Measurements from ENCODE around the gene TMEM18. TPM values are rescaled to one million over a fixed set of nuclear protein-coding genes. Genes with fewer than 3 reads are reported as not detected.
"Not testable (repeated sequence)": the region's sequence is repeated elsewhere in the genome, so short reads cannot be mapped to it uniquely, and the experiment has no call there.

Gene TMEM18
- total and polyA plus RNA-seq, 2 of the 4 experiments (the other 2 are of a cell fraction), result 15.2 to 30.2 TPM

DNA sequence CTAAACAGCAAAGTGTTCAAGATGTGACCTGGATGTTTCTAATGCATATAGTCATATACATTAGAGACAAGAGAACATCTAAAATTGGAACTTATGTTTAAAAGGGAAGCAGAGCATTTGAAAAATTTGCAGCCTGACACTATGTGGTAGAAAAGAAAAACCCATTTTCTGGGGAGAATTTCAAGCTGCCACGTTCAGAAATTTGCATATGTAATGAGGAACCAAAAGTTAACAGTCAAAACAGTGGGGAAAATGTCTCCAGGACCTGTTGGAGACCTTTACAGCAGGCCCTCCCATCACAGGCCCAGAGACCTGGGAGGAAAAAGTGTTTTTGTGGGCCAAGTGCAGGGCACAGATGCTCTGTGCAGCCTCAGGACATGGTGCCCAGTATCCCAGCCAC is 8.2 kb upstream of the TMEM18 start:
- Histone ChIP-seq H3K4ac (ENCODE audit: low read depth, low read length) (no peak overlapping the region), H3K9me1 (ENCODE audit: insufficient read depth, low read length) (no peaks in the 10 kb centered on the region), H4K5ac (ENCODE audit: low read depth, low read length) (no peak overlapping the region), H3K36me3 (ENCODE audit: control insufficient read depth, insufficient read depth, low read length) (no peaks in the 10 kb centered on the region), H2BK120ac (ENCODE audit: low read depth, low read length) (no peak overlapping the region), H4K91ac (ENCODE audit: insufficient read depth, low read depth, low read length) (no peak overlapping the region), H3K4me3 (ENCODE audit: insufficient read depth, low read depth, low read length) (no peak overlapping the region), H2BK5ac (ENCODE audit: low read depth, low read length, poor library complexity, severe bottlenecking) (no peak overlapping the region), H3K79me1 (ENCODE audit: low read depth in 1 of 2, low read length in 2 of 2) (no peaks in the 10 kb centered on the region), H3K27me3 (ENCODE audit: control insufficient read depth, insufficient read depth, low read length) (no peaks in the 10 kb centered on the region), H3K14ac (replicated peaks; ENCODE audit: low read depth, low read length) (no peak overlapping the region), H2AFZ (replicated peaks; ENCODE audit: low read length, poor library complexity) (no peak overlapping the region), H2AK5ac (ENCODE audit: low read depth, low read length) (no peak overlapping the region), H3K4me2 (ENCODE audit: low read depth, low read length) (no peak overlapping the region), H2BK15ac (ENCODE audit: low read depth, low read length) (no peak overlapping the region), H2BK20ac (ENCODE audit: low read depth, low read length) (no peak overlapping the region), H4K8ac (ENCODE audit: low read depth in 2 of 2, low read length in 2 of 2) (no peak overlapping the region), H3K56ac (ENCODE audit: extremely low read depth, insufficient read depth, low read length) (no peak overlapping the region), H3K4me1 (ENCODE audit: control insufficient read depth, insufficient read depth, low read length) (no peaks in the 10 kb centered on the region), H2AK9ac (replicated peaks; ENCODE audit: low read depth, low read length, poor library complexity) (no peak overlapping the region), H3K27ac (ENCODE audit: insufficient read depth, low read length) (no peak overlapping the region), H3K9ac (ENCODE audit: low read depth, low read length) (no peak overlapping the region), H3K23ac (ENCODE audit: low read depth, low read length) (no peak overlapping the region), H4K20me1 (ENCODE audit: insufficient read depth, low read length) (no peaks in the 10 kb centered on the region), H3K9me3 (ENCODE audit: control insufficient read depth, insufficient read depth, low read length) (peaks cover 12% of the 10 kb centered on the region), H3K18ac (ENCODE audit: low read depth, low read length) (no peak overlapping the region)
- DNase-seq (no peak), ATAC-seq (ENCODE audit: low read depth) (no peak)
- ChIA-PET POLR2A (ENCODE audit: unreplicated experiment) (no interaction called here), CTCF (no interaction called here)
- no CpG with 5 or more reads among the region's 1 CpG for WGBS, 2 experiments (ENCODE audit: extremely low coverage in 2 of 2, insufficient read length in 1 of 2)
- TF ChIP-seq CTCF (conservative IDR thresholded peaks at IDR 0.05; ENCODE audit: low read depth, low read length) (no peak), FOS (IDR thresholded peaks at IDR 0.05; ENCODE audit: low read depth, low read length) (no peak), POLR2A (IDR thresholded peaks at IDR 0.05; ENCODE audit: low read depth, low read length) (no peak)
- dilution Hi-C loops (cut with HindIII; ENCODE audit: low sequenced_read_pairs, unreplicated experiment) (no loop called here), intact Hi-C loops (cut with micrococcal nuclease) (no loop called here), in situ Hi-C loops (cut with MboI; ENCODE audit: low sequenced_read_pairs) (no loop called here)
- no TSS peak for BruUV-seq (replicated peaks)

GRCh38 chr2:684913-685312 is 7.7 kb upstream of the TMEM18 start:
- H4K5ac ChIP-seq (ENCODE audit: low read depth, low read length); POLR2A ChIA-PET (ENCODE audit: unreplicated experiment); intact Hi-C loops (cut with micrococcal nuclease); ATAC-seq (ENCODE audit: low read depth); BruUV-seq (replicated peaks); H2BK15ac ChIP-seq (ENCODE audit: low read depth, low read length); in situ Hi-C loops (cut with MboI; ENCODE audit: low sequenced_read_pairs); H3K56ac ChIP-seq (ENCODE audit: extremely low read depth, insufficient read depth, low read length); H3K14ac ChIP-seq (replicated peaks; ENCODE audit: low read depth, low read length); H2BK5ac ChIP-seq (ENCODE audit: low read depth, low read length, poor library complexity, severe bottlenecking); H2BK20ac ChIP-seq (ENCODE audit: low read depth, low read length); H4K91ac ChIP-seq (ENCODE audit: insufficient read depth, low read depth, low read length); H3K27ac ChIP-seq (ENCODE audit: insufficient read depth, low read length); H4K20me1 ChIP-seq (ENCODE audit: insufficient read depth, low read length); H2AK5ac ChIP-seq (ENCODE audit: low read depth, low read length); H3K9ac ChIP-seq (ENCODE audit: low read depth, low read length); H3K4me3 ChIP-seq (ENCODE audit: insufficient read depth, low read depth, low read length); H3K4me1 ChIP-seq (ENCODE audit: control insufficient read depth, insufficient read depth, low read length); H3K9me1 ChIP-seq (ENCODE audit: insufficient read depth, low read length); DNase-seq; H2BK120ac ChIP-seq (ENCODE audit: low read depth, low read length); H2AK9ac ChIP-seq (replicated peaks; ENCODE audit: low read depth, low read length, poor library complexity); H2AFZ ChIP-seq (replicated peaks; ENCODE audit: low read length, poor library complexity); H3K36me3 ChIP-seq (ENCODE audit: control insufficient read depth, insufficient read depth, low read length); H4K8ac ChIP-seq (ENCODE audit: low read depth in 2 of 2, low read length in 2 of 2); H3K79me1 ChIP-seq (ENCODE audit: low read depth in 1 of 2, low read length in 2 of 2); H3K27me3 ChIP-seq (ENCODE audit: control insufficient read depth, insufficient read depth, low read length); H3K18ac ChIP-seq (ENCODE audit: low read depth, low read length); H3K23ac ChIP-seq (ENCODE audit: low read depth, low read length); H3K4me2 ChIP-seq (ENCODE audit: low read depth, low read length); H3K4ac ChIP-seq (ENCODE audit: low read depth, low read length); dilution Hi-C loops (cut with HindIII; ENCODE audit: low sequenced_read_pairs, unreplicated experiment); CTCF ChIA-PET: not testable (repeated sequence)
- 60% methylated on average over 2 of the region's 2 CpGs; no CpG with 5 or more reads in 1 of the 2 experiments for WGBS, 2 experiments (ENCODE audit: extremely low coverage in 2 of 2, insufficient read length in 1 of 2)
- peaks cover 12% of the 10 kb centered on the region for H3K9me3 ChIP-seq (ENCODE audit: control insufficient read depth, insufficient read depth, low read length)

Measured in IMR-90 (cell line).